K562 (cell line): ENCODE data around the gene AQP9. TPM values are rescaled to one million over a fixed set of nuclear protein-coding genes. Genes with fewer than 3 reads are reported as not detected.

Experiments used
- ARID2 ChIP-seq: fragments of 450-650 bp; IDR thresholded peaks from 2 replicates; pipeline ENCODE4 v1.6.1; 2017; ENCODE audit warnings: antibody characterized with exemption, mild to moderate bottlenecking
- CBX5 ChIP-seq: IDR thresholded peaks from 2 replicates; pipeline ENCODE4 v1.6.1; 2014; ENCODE audit warnings: low read depth, borderline replicate concordance
- CTCFL ChIP-seq: IDR thresholded peaks from 2 replicates; pipeline ENCODE4 v1.6.1; 2011; ENCODE audit warnings: borderline replicate concordance, low read depth, mild to moderate bottlenecking, moderate library complexity, low read length; ENCODE audit not compliant: insufficient read depth, poor library complexity, severe bottlenecking
- ESRRB ChIP-seq: fragments of 250-450 bp; sonication (Bioruptor Pico); IDR thresholded peaks from 2 replicates; pipeline ENCODE4 v1.5.0; 2020; ENCODE audit warnings: mild to moderate bottlenecking, moderate library complexity, borderline replicate concordance
- HDGF ChIP-seq: fragments of 450-650 bp; IDR thresholded peaks from 2 replicates; pipeline ENCODE4 v1.6.1; 2016
- L3MBTL2 ChIP-seq: fragments of 450-650 bp; IDR thresholded peaks from 2 replicates; pipeline ENCODE4 v1.6.1; 2016; ENCODE audit warnings: mild to moderate bottlenecking, moderate library complexity
- SMAD4 ChIP-seq: fragments of 250-450 bp; sonication (Bioruptor Pico); conservative IDR thresholded peaks from 2 replicates; pipeline ENCODE4 v1.8.0; 2021; ENCODE audit warnings: inconsistent platforms, mild to moderate bottlenecking, moderate library complexity
- SRSF9 ChIP-seq: fragments of 200-400 bp; formaldehyde crosslinking; IDR thresholded peaks from 2 replicates; pipeline ENCODE4 v1.6.1; 2017; ENCODE audit warnings: low read depth, low read length, borderline replicate concordance
- TARDBP ChIP-seq: fragments of 450-650 bp; IDR thresholded peaks from 2 replicates; pipeline ENCODE4 v1.6.1; 2016
- TEAD1 ChIP-seq, 2 experiments: fragments of 450-650 bp in 1 of 2; sonication (generic) in 1 of 2; formaldehyde crosslinking; IDR thresholded peaks; 2 replicates each; pipeline versions ENCODE4 v1.4.0 to v1.8.0; 2020 to 2022; ENCODE audit warnings: mild to moderate bottlenecking in 2 of 2, missing genetic modification reagents in 1 of 2
- ZNF212 ChIP-seq: fragments of 450-650 bp; formaldehyde crosslinking; IDR thresholded peaks from 2 replicates; pipeline ENCODE4 v1.4.0; 2020; ENCODE audit warnings: mild to moderate bottlenecking
- polyA plus RNA-seq, 8 experiments: library from polyadenylated mRNA; depleted of rRNA in 4 of 8; stranded (reverse) in 5 of 8; unstranded in 3 of 8; fragments of >200 nt; fragmentation: Nextera tagmentation in 2 of 8; fragmentation: Illumina TruSeq in 1 of 8; extraction: Ambion mirVana in 2 of 8; extraction: Trizol in 1 of 8; gene quantifications; 2 replicates each; pipeline versions ENCODE4 v1.2.1 to v1.2.3, GENCODE V29; 2011 to 2014; ENCODE audit warnings: inconsistent platforms in 1 of 8, missing spikeins in 1 of 8
- total RNA-seq, 7 experiments: library from RNA; depleted of rRNA in 6 of 7; stranded (reverse); fragments of >200 nt in 6 of 7; fragmentation: Illumina TruSeq in 2 of 7; extraction: Trizol in 2 of 7; gene quantifications; 2 replicates each; pipeline versions ENCODE4 v1.2.1 to v1.2.3, GENCODE V29; 2011 to 2021; ENCODE audit warnings: low replicate concordance in 1 of 7
- TF ChIP-seq, protein P1 (sequence below): fragments of 450-650 bp; IDR thresholded peaks from 2 replicates; pipeline ENCODE4 v1.6.1; 2018; ENCODE audit warnings: mild to moderate bottlenecking, low read depth; ENCODE audit not compliant: partially characterized antibody
- TF ChIP-seq, protein P2 (sequence below): fragments of 450-650 bp; IDR thresholded peaks from 2 replicates; pipeline ENCODE4 v1.7.1; 2018; ENCODE audit warnings: mild to moderate bottlenecking, low read depth; ENCODE audit not compliant: partially characterized antibody
- TF ChIP-seq, protein P3 (sequence below): fragments of 250-450 bp; sonication (Bioruptor Pico); IDR thresholded peaks from 2 replicates; pipeline ENCODE4 v1.4.0; 2020
- TF ChIP-seq, protein P4 (sequence below): sonication (generic); formaldehyde crosslinking; IDR thresholded peaks from 2 replicates; pipeline ENCODE4 v1.8.0; 2022; ENCODE audit warnings: mild to moderate bottlenecking, missing genetic modification reagents

AQP9 gene
- total and polyA plus RNA-seq, 9 of the 15 experiments (the other 6 are each of a cell fraction or from before 2014, with no cell fraction given), result 0.04 to 0.33 (median 0.07) TPM; not detected in 4

DNA sequence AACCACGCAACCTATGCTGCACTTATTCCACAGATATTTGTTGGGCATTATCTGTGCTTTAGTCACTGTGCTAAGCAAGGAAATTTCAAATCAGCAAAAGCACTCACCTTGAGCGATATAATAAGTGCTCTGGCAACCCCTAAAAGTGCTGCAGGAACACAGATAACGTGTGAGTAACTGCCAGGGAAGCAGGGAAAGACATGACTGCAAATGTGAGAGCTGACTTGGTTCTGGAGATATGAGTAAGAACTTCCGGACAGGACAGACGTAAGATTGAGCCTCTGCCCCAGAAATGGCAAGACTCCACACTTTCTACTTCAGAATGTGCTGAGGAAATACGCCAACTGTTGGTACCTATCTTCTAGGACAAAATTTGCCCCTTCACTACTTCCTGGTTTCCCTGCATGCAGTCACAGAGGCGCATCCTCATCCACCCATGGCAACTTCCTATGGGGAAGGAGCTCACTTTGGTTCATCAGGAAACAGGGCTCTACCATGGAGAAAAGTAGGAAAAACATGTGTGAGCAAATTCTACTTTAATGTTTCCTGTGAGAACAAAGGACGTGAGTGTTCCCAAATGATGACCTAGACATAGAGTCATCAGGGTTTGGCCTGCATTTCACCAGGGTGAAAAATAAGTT lies 41.7 kb downstream of the AQP9 start (continued):
- TF ChIP-seq SMAD4 (CRISPR knock-in tag), result peak; percentile 81
- TF ChIP-seq, protein P1, sequence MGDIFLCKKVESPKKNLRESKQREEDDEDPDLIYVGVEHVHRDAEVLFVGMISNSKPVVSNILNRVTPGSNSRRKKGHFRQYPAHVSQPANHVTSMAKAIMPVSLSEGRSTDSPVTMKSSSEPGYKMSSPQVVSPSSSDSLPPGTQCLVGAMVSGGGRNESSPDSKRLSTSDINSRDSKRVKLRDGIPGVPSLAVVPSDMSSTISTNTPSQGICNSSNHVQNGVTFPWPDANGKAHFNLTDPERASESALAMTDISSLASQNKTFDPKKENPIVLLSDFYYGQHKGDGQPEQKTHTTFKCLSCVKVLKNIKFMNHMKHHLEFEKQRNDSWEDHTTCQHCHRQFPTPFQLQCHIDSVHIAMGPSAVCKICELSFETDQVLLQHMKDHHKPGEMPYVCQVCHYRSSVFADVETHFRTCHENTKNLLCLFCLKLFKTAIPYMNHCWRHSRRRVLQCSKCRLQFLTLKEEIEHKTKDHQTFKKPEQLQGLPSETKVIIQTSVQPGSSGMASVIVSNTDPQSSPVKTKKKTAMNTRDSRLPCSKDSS, result no peak
- no peak for TF ChIP-seq TARDBP
- no peak for TF ChIP-seq SRSF9
- TF ChIP-seq HDGF, result no peak
- no peak for TF ChIP-seq ZNF212 (CRISPR knock-in tag)
- TF ChIP-seq, protein P2, sequence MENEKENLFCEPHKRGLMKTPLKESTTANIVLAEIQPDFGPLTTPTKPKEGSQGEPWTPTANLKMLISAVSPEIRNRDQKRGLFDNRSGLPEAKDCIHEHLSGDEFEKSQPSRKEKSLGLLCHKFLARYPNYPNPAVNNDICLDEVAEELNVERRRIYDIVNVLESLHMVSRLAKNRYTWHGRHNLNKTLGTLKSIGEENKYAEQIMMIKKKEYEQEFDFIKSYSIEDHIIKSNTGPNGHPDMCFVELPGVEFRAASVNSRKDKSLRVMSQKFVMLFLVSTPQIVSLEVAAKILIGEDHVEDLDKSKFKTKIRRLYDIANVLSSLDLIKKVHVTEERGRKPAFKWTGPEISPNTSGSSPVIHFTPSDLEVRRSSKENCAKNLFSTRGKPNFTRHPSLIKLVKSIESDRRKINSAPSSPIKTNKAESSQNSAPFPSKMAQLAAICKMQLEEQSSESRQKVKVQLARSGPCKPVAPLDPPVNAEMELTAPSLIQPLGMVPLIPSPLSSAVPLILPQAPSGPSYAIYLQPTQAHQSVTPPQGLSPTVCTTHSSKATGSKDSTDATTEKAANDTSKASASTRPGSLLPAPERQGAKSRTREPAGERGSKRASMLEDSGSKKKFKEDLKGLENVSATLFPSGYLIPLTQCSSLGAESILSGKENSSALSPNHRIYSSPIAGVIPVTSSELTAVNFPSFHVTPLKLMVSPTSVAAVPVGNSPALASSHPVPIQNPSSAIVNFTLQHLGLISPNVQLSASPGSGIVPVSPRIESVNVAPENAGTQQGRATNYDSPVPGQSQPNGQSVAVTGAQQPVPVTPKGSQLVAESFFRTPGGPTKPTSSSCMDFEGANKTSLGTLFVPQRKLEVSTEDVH, result no peak
- TF ChIP-seq CTCFL, result no peak
- no peak for TF ChIP-seq CBX5
- TF ChIP-seq, protein P3, sequence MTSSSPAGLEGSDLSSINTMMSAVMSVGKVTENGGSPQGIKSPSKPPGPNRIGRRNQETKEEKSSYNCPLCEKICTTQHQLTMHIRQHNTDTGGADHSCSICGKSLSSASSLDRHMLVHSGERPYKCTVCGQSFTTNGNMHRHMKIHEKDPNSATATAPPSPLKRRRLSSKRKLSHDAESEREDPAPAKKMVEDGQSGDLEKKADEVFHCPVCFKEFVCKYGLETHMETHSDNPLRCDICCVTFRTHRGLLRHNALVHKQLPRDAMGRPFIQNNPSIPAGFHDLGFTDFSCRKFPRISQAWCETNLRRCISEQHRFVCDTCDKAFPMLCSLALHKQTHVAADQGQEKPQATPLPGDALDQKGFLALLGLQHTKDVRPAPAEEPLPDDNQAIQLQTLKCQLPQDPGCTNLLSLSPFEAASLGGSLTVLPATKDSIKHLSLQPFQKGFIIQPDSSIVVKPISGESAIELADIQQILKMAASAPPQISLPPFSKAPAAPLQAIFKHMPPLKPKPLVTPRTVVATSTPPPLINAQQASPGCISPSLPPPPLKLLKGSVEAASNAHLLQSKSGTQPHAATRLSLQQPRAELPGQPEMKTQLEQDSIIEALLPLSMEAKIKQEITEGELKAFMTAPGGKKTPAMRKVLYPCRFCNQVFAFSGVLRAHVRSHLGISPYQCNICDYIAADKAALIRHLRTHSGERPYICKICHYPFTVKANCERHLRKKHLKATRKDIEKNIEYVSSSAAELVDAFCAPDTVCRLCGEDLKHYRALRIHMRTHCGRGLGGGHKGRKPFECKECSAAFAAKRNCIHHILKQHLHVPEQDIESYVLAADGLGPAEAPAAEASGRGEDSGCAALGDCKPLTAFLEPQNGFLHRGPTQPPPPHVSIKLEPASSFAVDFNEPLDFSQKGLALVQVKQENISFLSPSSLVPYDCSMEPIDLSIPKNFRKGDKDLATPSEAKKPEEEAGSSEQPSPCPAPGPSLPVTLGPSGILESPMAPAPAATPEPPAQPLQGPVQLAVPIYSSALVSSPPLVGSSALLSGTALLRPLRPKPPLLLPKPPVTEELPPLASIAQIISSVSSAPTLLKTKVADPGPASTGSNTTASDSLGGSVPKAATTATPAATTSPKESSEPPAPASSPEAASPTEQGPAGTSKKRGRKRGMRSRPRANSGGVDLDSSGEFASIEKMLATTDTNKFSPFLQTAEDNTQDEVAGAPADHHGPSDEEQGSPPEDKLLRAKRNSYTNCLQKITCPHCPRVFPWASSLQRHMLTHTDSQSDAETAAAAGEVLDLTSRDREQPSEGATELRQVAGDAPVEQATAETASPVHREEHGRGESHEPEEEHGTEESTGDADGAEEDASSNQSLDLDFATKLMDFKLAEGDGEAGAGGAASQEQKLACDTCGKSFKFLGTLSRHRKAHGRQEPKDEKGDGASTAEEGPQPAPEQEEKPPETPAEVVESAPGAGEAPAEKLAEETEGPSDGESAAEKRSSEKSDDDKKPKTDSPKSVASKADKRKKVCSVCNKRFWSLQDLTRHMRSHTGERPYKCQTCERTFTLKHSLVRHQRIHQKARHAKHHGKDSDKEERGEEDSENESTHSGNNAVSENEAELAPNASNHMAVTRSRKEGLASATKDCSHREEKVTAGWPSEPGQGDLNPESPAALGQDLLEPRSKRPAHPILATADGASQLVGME (CRISPR knock-in tag), result no peak
- peak; percentile 6; the same call in 1 of the 2 replicates for TF ChIP-seq L3MBTL2
- TF ChIP-seq ESRRB (CRISPR knock-in tag), result no peak
- TF ChIP-seq, protein P4, sequence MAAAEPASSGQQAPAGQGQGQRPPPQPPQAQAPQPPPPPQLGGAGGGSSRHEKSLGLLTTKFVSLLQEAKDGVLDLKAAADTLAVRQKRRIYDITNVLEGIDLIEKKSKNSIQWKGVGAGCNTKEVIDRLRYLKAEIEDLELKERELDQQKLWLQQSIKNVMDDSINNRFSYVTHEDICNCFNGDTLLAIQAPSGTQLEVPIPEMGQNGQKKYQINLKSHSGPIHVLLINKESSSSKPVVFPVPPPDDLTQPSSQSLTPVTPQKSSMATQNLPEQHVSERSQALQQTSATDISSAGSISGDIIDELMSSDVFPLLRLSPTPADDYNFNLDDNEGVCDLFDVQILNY (CRISPR knock-in tag), result no peak
- no peak for TF ChIP-seq TEAD1 (CRISPR knock-in tag; IDR thresholded peaks at IDR 0.05)
- TF ChIP-seq ARID2, result no peak
